Activated naive CD4-positive, alpha-beta T cell treated with anti-CD3 and anti-CD28 coated beads for 36 hours (primary cell): ENCODE results near the gene EVA1C. TPM values are rescaled to one million over a fixed set of nuclear protein-coding genes. Genes with fewer than 3 reads are reported as not detected.

Source experiments
- total RNA-seq, 2 experiments: library from RNA; stranded (reverse); gene quantifications; one replicate each; pipeline ENCODE4 v1.2.3, GENCODE V29; 2021

EVA1C gene
- total RNA-seq, 2 experiments from 2014 or later, result 5.3 to 5.9 TPM

Other genes with a start within 250 kb of the EVA1C start
- 10 to 100 TPM; 37.4 to 37.8 TPM for gene MIS18A, start 133.7 kb upstream of the EVA1C start, total RNA-seq
- not detected for gene MRAP, start 113.9 kb upstream of the EVA1C start, total RNA-seq
- 10 to 100 TPM; 20.8 to 21.4 TPM for gene URB1, start 19.7 kb upstream of the EVA1C start, total RNA-seq
- gene TCP10L, start 172.8 kb downstream of the EVA1C start, total RNA-seq, result under 1 TPM; 0.30 to 0.50 TPM
- 10 to 100 TPM; 33.3 to 35.6 TPM for gene CFAP298, start 199.7 kb downstream of the EVA1C start, total RNA-seq